ENCODE measurements around the gene ADGRE1. TPM values are rescaled to one million over a fixed set of nuclear protein-coding genes. Genes with fewer than 3 reads are reported as not detected.

The ADGRE1 gene
- total RNA-seq = under 1 TPM; 0.15 to 0.85 TPM

GRCh38 chr19:6887316-6887715 is at the start of gene ADGRE1:
Gene ADGRE1, plus strand, starts transcription at chr19:6887579. Its CDS starts 30 bp downstream, at chr19:6887609.
- intact Hi-C loops (cut with DNase I) = no loop called here
- DNase-seq = no peak
- no peak within 1 kb of the TSS for H3K27ac ChIP-seq
- no peak within 1 kb of the TSS for H3K9ac ChIP-seq (ENCODE audit: low read depth in 2 of 2, low read length in 2 of 2)
- no peak within 1 kb of the TSS for H3K4me3 ChIP-seq
- no peak for TF ChIP-seq CTCF (IDR thresholded peaks at IDR 0.05)
- no peaks in the 10 kb centered on the region for H3K4me1 ChIP-seq
- H3K27me3 ChIP-seq = no peaks in the 10 kb centered on the region
- H3K9me3 ChIP-seq = no peaks in the 10 kb centered on the region
- no peaks in the 10 kb centered on the region for H3K36me3 ChIP-seq

- intact Hi-C loops (cut with DNase I) = no loop called here
- no peak overlapping the region for H3K27ac ChIP-seq
- H3K4me3 ChIP-seq = no peak overlapping the region
- H3K9me3 ChIP-seq = no peaks in the 10 kb centered on the region
- no peak for DNase-seq
- H3K9ac ChIP-seq (ENCODE audit: low read depth in 2 of 2, low read length in 2 of 2) = no peak overlapping the region
- no peak for TF ChIP-seq CTCF (IDR thresholded peaks at IDR 0.05)
- H3K36me3 ChIP-seq = no peaks in the 10 kb centered on the region
- no peaks in the 10 kb centered on the region for H3K4me1 ChIP-seq
- H3K27me3 ChIP-seq = no peaks in the 10 kb centered on the region
Observed at GRCh38 chr19:6838062-6838655, 49.2 kb upstream of the ADGRE1 start.

GRCh38 chr19:6842871-6843607 is 44.3 kb upstream of the ADGRE1 start:
- Histone ChIP-seq H3K4me1 (no peaks in the 10 kb centered on the region), H3K4me3 (no peak overlapping the region), H3K9me3 (no peaks in the 10 kb centered on the region), H3K27ac (no peak overlapping the region), H3K36me3 (no peaks in the 10 kb centered on the region), H3K9ac (ENCODE audit: low read depth in 2 of 2, low read length in 2 of 2) (no peak overlapping the region), H3K27me3 (no peaks in the 10 kb centered on the region)
- intact Hi-C loops (cut with DNase I) = no loop called here
- TF ChIP-seq CTCF (IDR thresholded peaks at IDR 0.05) = no peak
- no peak for DNase-seq

GRCh38 chr19:6847828-6848200 is 39.6 kb upstream of the ADGRE1 start:
- no peak for DNase-seq
- Histone ChIP-seq H3K27me3 (no peaks in the 10 kb centered on the region), H3K4me1 (no peaks in the 10 kb centered on the region), H3K36me3 (no peaks in the 10 kb centered on the region), H3K9ac (ENCODE audit: low read depth in 2 of 2, low read length in 2 of 2) (no peak overlapping the region), H3K27ac (no peak overlapping the region), H3K9me3 (no peaks in the 10 kb centered on the region), H3K4me3 (no peak overlapping the region)
- TF ChIP-seq CTCF (IDR thresholded peaks at IDR 0.05) = no peak
- intact Hi-C loops (cut with DNase I) = no loop called here

- Histone ChIP-seq H3K27me3 (no peaks in the 10 kb centered on the region), H3K9ac (ENCODE audit: low read depth in 2 of 2, low read length in 2 of 2) (no peak overlapping the region), H3K4me3 (no peak overlapping the region), H3K27ac (no peak overlapping the region), H3K36me3 (no peaks in the 10 kb centered on the region), H3K9me3 (no peaks in the 10 kb centered on the region), H3K4me1 (no peaks in the 10 kb centered on the region)
- TF ChIP-seq CTCF (IDR thresholded peaks at IDR 0.05) = no peak
- intact Hi-C loops (cut with DNase I) = no loop called here
- DNase-seq = no peak
Observed at GRCh38 chr19:6848986-6849385, 38.4 kb upstream of the ADGRE1 start.

All from colonic mucosa (tissue), 4 donors.